ENCODE measurements around the gene MKI67. TPM values are rescaled to one million over a fixed set of nuclear protein-coding genes. Genes with fewer than 3 reads are reported as not detected.

MKI67 gene
- total and polyA plus RNA-seq, 10 of the 15 experiments (the other 5 are each of a cell fraction or from before 2014, with no cell fraction given), result 22.3 to 183 (median 82.9) TPM

- no peak for TF ChIP-seq CREB1 (IDR thresholded peaks at IDR 0.05; ENCODE audit: low read depth)
- no peak for TF ChIP-seq TCF12 (IDR thresholded peaks at IDR 0.05; ENCODE audit: low read depth, low read length)
- TF ChIP-seq ATF3 (IDR thresholded peaks at IDR 0.05; ENCODE audit: borderline replicate concordance, extremely low read depth, low read depth, low read length), result no peak
- no peak for TF ChIP-seq ZNF687 (IDR thresholded peaks at IDR 0.05)
These were observed 10.9 kb downstream of the MKI67 start (continued) for GRCh38 chr10:128115356-128115755.

GRCh38 chr10:128114901-128115300, 11.3 kb downstream of the MKI67 start:
- intact Hi-C loops (cut with micrococcal nuclease; ENCODE audit: unreplicated experiment) (no loop called here), in situ Hi-C loops (cut with MboI) (no loop called here)
- Histone ChIP-seq H3K27ac (ENCODE audit: control insufficient read depth, insufficient read depth) (no peak overlapping the region), H3K9ac (ENCODE audit: control insufficient read depth, insufficient read depth, low read length) (no peak overlapping the region), H4K20me1 (ENCODE audit: control insufficient read depth, insufficient read depth) (no peaks in the 10 kb centered on the region), H3K27me3 (replicated peaks in 1 of 2; ENCODE audit: control insufficient read depth in 2 of 2, insufficient read depth in 2 of 2, low read length in 1 of 2) (no peaks in the 10 kb centered on the region), H3K9me3 (replicated peaks; ENCODE audit: control insufficient read depth, insufficient read depth, low read length) (no peaks in the 10 kb centered on the region), H3K36me3 (ENCODE audit: control insufficient read depth in 2 of 2, insufficient read depth in 2 of 2, low read length in 1 of 2) (peaks cover 32 to 62% of the 10 kb centered on the region in 2 experiments), H2AFZ (ENCODE audit: control insufficient read depth, low read depth, low read length) (no peak overlapping the region), H3K4me2 (ENCODE audit: control insufficient read depth, insufficient read depth) (no peak overlapping the region), H3K4me1 (ENCODE audit: control insufficient read depth, insufficient read depth, low read length) (no peaks in the 10 kb centered on the region), H3K79me2 (ENCODE audit: control insufficient read depth, insufficient read depth, low read length) (peaks cover 23% of the 10 kb centered on the region), H3K4me3 (no peak overlapping the region)
- POLR2A ChIA-PET, result interaction anchor here (3.3 kb wide), 1 partner anchor 11 kb away, joined by 24 read pairs; the partner anchor contains the start of gene MKI67
- no peak for DNase-seq (ENCODE audit: low read depth, low spot score)
- BruUV-seq (replicated peaks), result no TSS peak
- SMC1A ChIA-PET (ENCODE audit: uncharacterized antibody, unreplicated experiment), result interaction anchor here (1.3 to 2.7 kb wide), 4 partner anchors 8 to 80 kb away, joined by 3 to 8 read pairs (median 3); no protein-coding TSS in a partner anchor
- CTCF ChIA-PET, result interaction anchor here (0.5 to 1.6 kb wide), 6 partner anchors 9 to 46 kb away, joined by 3 to 5 read pairs (median 4); no protein-coding TSS in a partner anchor
- FAIRE-seq, result no peak
- WGBS (ENCODE audit: insufficient coverage, insufficient replicate concordance, low lambda C conversion rate, missing lambda C conversion rate), result 88% methylated on average over 2 of the region's 2 CpGs
- RAD21 ChIA-PET (ENCODE audit: unreplicated experiment), result interaction anchor here (1.6 kb wide), 1 partner anchor 11 kb away, joined by 3 read pairs; the partner anchor contains the start of gene MKI67
- ATAC-seq, result no peak
- TF ChIP-seq JUNB (IDR thresholded peaks at IDR 0.05) (no peak), NRF1 (conservative IDR thresholded peaks at IDR 0.05; ENCODE audit: low read depth, low read length) (no peak), HDAC2 (IDR thresholded peaks at IDR 0.05) (no peak), SUPT20H (IDR thresholded peaks at IDR 0.05; ENCODE audit: borderline replicate concordance, control insufficient read depth, low read depth, low read length) (no peak), HDAC6 (IDR thresholded peaks at IDR 0.05; ENCODE audit: unreplicated experiment) (no peak), KLF5 (IDR thresholded peaks at IDR 0.05; ENCODE audit: partially characterized antibody) (no peak), ZSCAN29 (IDR thresholded peaks at IDR 0.05) (no peak), E2F4 (IDR thresholded peaks at IDR 0.05; ENCODE audit: low read depth, low read length) (no peak), ZNF217 (IDR thresholded peaks at IDR 0.05) (no peak), HSF1 (IDR thresholded peaks at IDR 0.05; ENCODE audit: low read depth, low read length) (no peak), SP1 (IDR thresholded peaks at IDR 0.05; ENCODE audit: low read depth, low read length) (no peak), SIN3A (IDR thresholded peaks at IDR 0.05; ENCODE audit: low read depth, low read length) (no peak)
